ENCODE measurements around the gene CPNE2.

CPNE2 gene

DNA sequence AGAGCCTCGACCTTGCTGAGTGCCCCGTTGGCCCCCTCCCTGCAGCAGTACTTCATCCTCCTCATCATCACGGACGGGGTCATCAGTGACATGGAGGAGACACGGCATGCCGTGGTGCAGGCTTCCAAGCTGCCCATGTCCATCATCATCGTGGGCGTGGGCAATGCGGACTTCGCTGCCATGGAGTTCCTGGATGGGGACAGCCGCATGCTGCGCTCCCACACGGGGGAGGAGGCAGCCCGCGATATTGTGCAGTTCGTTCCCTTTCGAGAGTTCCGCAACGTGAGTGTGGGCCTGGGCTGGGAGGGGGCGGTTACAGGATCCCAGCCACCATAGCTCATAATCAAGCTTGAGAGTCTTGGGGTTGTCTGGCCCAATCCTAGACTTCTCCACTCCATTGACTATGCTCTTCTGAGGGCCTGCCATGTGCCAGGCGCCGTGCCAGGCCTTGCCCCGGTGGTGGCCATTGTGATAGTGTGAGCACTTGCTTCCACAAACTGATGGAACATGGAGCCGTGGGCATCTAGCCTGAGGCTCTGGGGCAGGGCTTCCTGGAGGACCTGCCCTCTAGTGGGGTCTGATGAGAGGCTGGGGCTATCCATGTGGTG lies 53.8 kb downstream of the CPNE2 start:
- TF ChIP-seq, protein P1, sequence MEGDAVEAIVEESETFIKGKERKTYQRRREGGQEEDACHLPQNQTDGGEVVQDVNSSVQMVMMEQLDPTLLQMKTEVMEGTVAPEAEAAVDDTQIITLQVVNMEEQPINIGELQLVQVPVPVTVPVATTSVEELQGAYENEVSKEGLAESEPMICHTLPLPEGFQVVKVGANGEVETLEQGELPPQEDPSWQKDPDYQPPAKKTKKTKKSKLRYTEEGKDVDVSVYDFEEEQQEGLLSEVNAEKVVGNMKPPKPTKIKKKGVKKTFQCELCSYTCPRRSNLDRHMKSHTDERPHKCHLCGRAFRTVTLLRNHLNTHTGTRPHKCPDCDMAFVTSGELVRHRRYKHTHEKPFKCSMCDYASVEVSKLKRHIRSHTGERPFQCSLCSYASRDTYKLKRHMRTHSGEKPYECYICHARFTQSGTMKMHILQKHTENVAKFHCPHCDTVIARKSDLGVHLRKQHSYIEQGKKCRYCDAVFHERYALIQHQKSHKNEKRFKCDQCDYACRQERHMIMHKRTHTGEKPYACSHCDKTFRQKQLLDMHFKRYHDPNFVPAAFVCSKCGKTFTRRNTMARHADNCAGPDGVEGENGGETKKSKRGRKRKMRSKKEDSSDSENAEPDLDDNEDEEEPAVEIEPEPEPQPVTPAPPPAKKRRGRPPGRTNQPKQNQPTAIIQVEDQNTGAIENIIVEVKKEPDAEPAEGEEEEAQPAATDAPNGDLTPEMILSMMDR (IDR thresholded peaks at IDR 0.05; ENCODE audit: extremely low read depth, insufficient read depth, missing control alignments): no peak
- in situ Hi-C loops (cut with MboI; ENCODE audit: low pct_unique_long_range_greater_than_20kb, low sequenced_read_pairs, unreplicated experiment): no loop called here
- no peak for DNase-seq (ENCODE audit: low spot score)

DNA sequence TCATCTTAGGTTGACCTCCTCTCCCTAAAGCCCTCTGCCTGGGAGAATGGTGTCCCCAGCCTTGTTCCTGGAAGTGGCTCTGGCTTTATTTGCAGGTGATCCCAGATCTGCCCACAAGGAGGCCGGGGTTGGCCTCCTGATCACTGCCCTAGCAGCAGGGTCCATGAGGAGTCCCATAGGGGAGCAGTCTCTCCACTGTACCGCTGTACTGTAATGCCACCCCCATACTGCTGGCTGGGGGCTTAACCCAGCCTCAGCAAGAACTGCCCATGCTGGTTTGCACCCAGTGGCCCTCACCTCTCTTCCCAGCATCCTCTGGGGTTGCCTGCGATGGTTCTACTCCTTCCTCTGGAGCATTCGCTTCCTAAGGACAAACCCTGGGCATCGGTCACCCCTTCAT lies 54.4 kb downstream of the CPNE2 start:
- in situ Hi-C loops (cut with MboI; ENCODE audit: low pct_unique_long_range_greater_than_20kb, low sequenced_read_pairs, unreplicated experiment): no loop called here
- DNase-seq (ENCODE audit: low spot score): no peak
- TF ChIP-seq, protein P1 (IDR thresholded peaks at IDR 0.05; ENCODE audit: extremely low read depth, insufficient read depth, missing control alignments): no peak

DNA sequence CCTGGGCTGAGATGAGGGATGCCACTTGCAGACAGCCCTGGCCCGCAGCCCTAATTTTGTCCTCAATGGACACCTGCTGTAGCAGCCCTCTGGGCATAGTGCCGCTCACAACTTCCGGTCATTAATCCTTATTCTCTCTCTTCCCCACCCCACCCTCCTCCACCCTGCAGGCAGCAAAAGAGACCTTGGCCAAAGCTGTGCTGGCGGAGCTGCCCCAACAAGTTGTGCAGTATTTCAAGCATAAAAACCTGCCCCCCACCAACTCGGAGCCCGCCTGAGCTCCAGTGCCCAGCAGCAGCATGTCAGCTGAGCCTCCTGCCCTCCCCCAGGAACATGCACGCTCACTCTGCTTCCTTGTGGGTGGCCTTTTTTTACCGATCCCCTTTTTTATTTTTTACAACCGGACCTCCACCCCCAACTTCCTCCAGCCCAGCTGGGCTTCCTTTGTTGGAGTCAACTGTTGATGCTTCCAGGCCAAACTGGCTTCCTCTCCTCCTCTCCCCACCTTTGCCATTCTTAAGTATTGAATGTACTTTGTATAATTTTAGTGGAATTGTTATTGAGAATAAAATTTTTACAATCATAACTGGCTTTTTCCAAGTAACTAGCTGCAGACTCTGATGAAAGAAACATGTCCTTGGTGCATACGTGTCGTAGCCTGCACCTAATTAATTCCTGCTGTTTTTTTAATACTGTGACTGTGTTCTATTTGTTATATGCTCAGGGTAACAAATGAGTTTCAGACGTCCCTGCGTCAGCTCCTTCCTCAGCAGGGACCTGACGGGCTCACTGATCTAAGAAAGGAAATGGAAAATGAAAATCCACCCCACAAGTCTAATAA lies 55.2 kb downstream of the CPNE2 start:
- TF ChIP-seq, protein P1 (IDR thresholded peaks at IDR 0.05; ENCODE audit: extremely low read depth, insufficient read depth, missing control alignments): no peak
- DNase-seq (ENCODE audit: low spot score): no peak
- in situ Hi-C loops (cut with MboI; ENCODE audit: low pct_unique_long_range_greater_than_20kb, low sequenced_read_pairs, unreplicated experiment): no loop called here

DNA sequence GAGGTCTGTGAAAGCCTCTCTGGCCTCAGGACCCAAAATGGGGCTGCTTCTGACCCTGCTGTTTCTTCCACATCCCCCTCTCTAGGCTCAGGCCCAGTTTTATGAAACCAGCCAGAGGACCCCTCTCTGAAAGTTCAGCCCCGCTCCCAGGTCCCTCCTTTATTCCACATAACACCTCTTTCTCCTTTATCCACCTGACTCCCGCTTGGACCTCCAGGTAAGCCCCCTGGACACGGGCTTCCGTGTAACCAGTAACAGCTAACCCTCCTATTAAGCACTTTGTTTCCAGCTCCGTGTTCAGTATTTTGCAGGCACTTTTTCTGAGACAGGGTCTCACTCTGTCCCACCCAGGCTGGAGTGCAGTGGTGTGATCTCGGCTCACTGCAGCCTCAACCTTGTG lies 56.1 kb downstream of the CPNE2 start:
- TF ChIP-seq, protein P1 (IDR thresholded peaks at IDR 0.05; ENCODE audit: extremely low read depth, insufficient read depth, missing control alignments): no peak
- in situ Hi-C loops (cut with MboI; ENCODE audit: low pct_unique_long_range_greater_than_20kb, low sequenced_read_pairs, unreplicated experiment): no loop called here
- no peak for DNase-seq (ENCODE audit: low spot score)

DNA sequence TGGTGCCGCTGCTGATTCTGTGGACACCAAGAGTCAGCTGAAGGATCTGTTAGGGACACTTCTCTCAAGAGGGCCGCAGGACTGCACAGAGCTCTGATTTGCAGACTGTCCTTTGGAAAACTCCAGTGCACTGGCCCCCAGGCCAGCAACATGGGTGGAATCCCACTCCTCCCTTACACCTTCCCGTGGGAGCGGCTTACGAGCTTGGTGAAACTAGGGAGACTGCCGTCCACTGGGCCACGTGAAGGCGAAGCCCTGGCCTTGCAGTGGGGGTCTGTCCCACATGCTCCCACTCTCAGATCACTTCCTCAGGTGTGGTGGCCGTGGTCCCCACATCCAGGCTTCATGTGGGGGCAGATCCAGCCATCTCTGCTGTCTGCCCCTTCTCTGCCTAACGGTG lies 57.0 kb downstream of the CPNE2 start:
- in situ Hi-C loops (cut with MboI; ENCODE audit: low pct_unique_long_range_greater_than_20kb, low sequenced_read_pairs, unreplicated experiment): no loop called here
- TF ChIP-seq, protein P1 (IDR thresholded peaks at IDR 0.05; ENCODE audit: extremely low read depth, insufficient read depth, missing control alignments): no peak
- no peak for DNase-seq (ENCODE audit: low spot score)

DNA sequence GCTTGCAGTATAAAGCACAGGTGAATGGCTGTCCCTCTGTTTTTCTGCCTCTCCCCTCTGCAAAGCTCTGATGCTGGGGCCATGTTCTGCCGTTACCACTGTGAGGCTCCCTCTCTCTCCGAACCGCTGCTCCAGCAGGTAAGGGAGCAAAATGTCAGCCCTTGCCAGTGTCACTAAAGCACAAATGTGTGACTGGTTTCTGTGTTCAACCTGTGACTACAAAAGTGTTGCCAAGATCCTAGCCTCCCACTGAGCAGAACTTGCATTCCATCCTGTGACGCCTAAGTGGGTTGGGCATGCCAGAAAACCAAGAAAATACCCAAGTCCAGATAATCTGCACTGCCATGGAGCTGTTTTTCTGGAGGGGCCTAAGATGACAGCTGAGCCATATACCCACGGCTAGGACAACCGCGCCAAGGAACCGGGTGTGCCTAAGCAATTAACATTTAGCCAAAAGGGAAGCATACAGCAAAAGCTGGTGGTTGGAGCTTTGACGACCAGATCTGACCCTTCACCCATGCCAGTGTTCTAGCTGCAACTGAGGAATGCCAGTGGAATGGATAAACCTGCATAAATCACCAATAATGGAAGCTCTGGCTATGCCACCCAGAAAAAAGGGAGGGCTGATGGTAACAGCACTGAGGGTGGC lies 58.4 kb downstream of the CPNE2 start:
- TF ChIP-seq, protein P1 (IDR thresholded peaks at IDR 0.05; ENCODE audit: extremely low read depth, insufficient read depth, missing control alignments): no peak
- in situ Hi-C loops (cut with MboI; ENCODE audit: low pct_unique_long_range_greater_than_20kb, low sequenced_read_pairs, unreplicated experiment): no loop called here
- DNase-seq (ENCODE audit: low spot score): no peak
